Eye (tissue), 1 donor: ENCODE measurements around the gene PDZD2.

Source experiments
- DNase-seq: peaks from one replicate; pipeline ENCODE4 v3.0.0-alpha.2; 2015

PDZD2 gene

GRCh38 chr5:32089146-32090000, 450.4 kb downstream of the PDZD2 start:
- no peak for DNase-seq

- DNase-seq = no peak
These were observed 451.3 kb downstream of the PDZD2 start for GRCh38 chr5:32090026-32090754.

GRCh38 chr5:32090755-32091128, 451.8 kb downstream of the PDZD2 start:
- DNase-seq = no peak

- peak; percentile 90 for DNase-seq
These were observed 454.2 kb downstream of the PDZD2 start for GRCh38 chr5:32092938-32093812.

- DNase-seq = no peak
These were observed 455.8 kb downstream of the PDZD2 start for GRCh38 chr5:32094691-32095090.

- DNase-seq = peak; percentile 18
These were observed 456.3 kb downstream of the PDZD2 start for GRCh38 chr5:32095261-32095671.

- peak; percentile 38 for DNase-seq
These were observed 458.1 kb downstream of the PDZD2 start for GRCh38 chr5:32096891-32097595.

- DNase-seq = no peak
These were observed 459.4 kb downstream of the PDZD2 start for GRCh38 chr5:32098291-32098690.

- no peak for DNase-seq
These were observed 460.0 kb downstream of the PDZD2 start for GRCh38 chr5:32098890-32099310.

- peak; percentile 41 for DNase-seq
These were observed 460.6 kb downstream of the PDZD2 start for GRCh38 chr5:32099486-32100035.

GRCh38 chr5:32100230-32100629, 461.3 kb downstream of the PDZD2 start:
- peak; percentile 46 for DNase-seq

- peak; percentile 47 for DNase-seq
These were observed 461.9 kb downstream of the PDZD2 start for GRCh38 chr5:32100691-32101302.

- DNase-seq = no peak
These were observed 463.5 kb downstream of the PDZD2 start for GRCh38 chr5:32102254-32102986.

GRCh38 chr5:32103521-32103920, 464.6 kb downstream of the PDZD2 start:
- no peak for DNase-seq

GRCh38 chr5:32107291-32107690, 468.4 kb downstream of the PDZD2 start:
- DNase-seq = no peak

- DNase-seq = no peak
These were observed 469.2 kb downstream of the PDZD2 start for GRCh38 chr5:32108167-32108566.

GRCh38 chr5:32109236-32109635, 470.3 kb downstream of the PDZD2 start:
- DNase-seq = no peak

GRCh38 chr5:32110111-32110696, 471.3 kb downstream of the PDZD2 start:
- no peak for DNase-seq

- DNase-seq = peak; percentile 33
These were observed 477.1 kb downstream of the PDZD2 start for GRCh38 chr5:32115985-32116384.

GRCh38 chr5:32116574-32117313, 477.8 kb downstream of the PDZD2 start:
- no peak for DNase-seq
